ENCODE data around the gene FGD1.
"Not testable (repeated sequence)": the region's sequence is repeated elsewhere in the genome, so short reads cannot be mapped to it uniquely, and the experiment has no call there.

DNA sequence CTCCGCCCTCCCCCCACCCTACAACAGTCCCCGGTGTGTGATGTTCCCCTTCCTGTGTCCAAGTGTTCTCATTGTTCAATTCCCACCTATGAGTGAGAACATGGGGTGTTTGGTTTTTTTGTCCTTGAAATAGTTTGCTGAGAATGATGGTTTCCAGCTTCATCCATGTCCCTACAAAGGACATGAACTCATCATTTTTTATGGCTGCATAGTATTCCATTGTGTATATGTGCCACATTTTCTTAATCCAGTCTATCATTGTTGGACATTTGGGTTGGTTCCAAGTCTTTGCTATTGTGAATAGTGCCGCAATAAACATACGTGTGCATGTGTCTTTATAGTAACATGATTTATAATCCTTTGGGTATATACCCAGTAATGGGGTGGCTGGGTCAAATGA, 46.2 kb upstream of the FGD1 start:
- not testable (repeated sequence) for TF ChIP-seq CTCF, POLR2AphosphoS5 (IDR thresholded peaks at IDR 0.05)
